ENCODE data around the gene GSE1.
"Not testable (repeated sequence)": the region's sequence is repeated elsewhere in the genome, so short reads cannot be mapped to it uniquely, and the experiment has no call there.

Gene GSE1

DNA sequence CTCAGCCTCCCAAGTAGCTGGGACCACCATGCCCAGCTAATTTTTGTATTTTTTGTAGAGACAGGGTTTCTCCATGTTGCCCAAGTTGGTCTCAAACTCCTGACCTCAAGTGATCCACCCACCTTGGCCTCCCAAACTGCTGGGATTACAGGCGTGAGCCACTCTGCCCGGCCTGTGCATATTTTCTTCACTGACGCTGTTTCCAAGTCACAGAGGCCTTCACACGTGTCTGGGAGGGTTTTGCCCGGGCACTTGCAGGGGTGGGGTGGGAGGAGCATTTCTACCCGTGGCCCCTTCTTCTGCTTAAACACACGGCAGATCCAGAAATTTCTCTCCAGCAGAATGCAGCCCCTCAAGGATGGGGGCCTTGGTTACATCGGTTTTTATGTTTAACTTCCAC is 20.8 kb upstream of the GSE1 start:
- not testable (repeated sequence) for DNase-seq

DNA sequence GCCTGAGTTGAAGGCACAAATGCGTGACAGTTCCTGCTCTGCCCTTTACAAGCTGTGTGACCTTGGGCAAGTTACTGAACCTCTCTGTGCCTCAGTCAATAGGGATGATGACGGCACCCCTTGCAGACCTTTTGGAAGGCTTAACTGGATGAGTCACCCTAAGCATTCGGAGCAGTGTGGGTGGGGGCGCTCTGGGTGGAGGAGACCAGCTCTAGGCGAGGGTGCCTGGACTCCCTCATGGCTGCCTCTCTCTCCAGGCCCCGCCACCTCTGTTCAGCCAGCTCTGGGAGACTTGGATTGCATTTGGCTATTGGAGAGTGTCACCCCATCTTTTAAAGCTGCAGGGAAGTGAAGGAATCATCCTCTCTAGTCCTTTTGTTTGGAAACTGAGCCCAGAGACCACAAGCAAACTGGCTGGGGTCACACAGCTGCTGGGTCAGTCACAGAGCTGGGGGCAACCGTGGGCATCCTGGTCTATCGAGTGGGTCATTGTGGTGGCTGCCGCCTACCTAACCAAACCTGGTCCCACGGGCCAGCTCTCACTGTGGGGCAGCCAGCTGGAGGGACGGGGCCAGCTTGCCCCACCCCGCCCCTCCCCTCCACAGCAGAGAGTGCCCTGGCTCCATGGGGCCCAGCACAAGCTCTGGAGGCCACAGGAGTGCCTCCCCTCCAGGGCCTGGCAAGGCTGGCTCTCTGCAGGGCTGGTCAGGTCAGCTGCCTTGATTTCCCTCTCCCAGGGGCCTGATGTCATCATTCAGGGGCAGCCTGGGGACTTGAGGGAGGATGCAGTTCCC is 20.2 kb upstream of the GSE1 start:
- no peak for DNase-seq

DNA sequence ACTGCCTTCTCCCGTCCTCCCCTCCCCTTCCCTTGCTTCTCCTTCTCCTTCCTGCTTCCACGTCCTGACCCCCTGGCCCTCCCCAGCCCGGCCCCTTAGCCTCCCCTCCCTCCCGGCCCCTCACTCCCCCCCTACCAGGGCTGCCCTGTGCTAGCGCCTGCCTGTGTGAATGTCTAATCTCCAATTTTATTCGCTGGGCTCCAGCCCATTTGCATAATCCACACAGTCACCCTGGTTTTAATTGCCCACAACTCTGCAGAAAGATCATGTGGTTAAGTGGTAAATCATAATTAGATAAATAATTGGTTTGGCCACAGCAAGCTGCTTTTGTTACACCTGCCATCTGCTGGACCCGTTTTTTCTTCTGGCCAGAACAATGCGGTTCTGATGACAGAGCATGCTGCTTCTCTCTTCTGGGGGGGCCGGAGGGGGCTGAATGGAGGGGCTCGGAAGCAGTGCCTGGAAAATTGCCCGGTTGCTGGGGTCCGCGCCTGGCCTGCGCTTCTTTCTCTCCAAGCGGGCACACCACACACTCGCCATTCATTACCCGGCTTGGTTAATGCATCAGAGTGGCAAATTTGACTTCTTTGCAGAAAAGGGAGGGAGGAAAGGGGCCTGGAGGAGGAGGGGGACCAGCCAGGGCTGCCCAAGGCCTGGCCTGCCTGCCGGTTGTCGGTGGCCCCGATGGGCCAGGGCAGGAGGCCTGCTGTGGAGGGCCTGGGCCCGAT is 19.5 kb upstream of the GSE1 start:
- DNase-seq: no peak

DNA sequence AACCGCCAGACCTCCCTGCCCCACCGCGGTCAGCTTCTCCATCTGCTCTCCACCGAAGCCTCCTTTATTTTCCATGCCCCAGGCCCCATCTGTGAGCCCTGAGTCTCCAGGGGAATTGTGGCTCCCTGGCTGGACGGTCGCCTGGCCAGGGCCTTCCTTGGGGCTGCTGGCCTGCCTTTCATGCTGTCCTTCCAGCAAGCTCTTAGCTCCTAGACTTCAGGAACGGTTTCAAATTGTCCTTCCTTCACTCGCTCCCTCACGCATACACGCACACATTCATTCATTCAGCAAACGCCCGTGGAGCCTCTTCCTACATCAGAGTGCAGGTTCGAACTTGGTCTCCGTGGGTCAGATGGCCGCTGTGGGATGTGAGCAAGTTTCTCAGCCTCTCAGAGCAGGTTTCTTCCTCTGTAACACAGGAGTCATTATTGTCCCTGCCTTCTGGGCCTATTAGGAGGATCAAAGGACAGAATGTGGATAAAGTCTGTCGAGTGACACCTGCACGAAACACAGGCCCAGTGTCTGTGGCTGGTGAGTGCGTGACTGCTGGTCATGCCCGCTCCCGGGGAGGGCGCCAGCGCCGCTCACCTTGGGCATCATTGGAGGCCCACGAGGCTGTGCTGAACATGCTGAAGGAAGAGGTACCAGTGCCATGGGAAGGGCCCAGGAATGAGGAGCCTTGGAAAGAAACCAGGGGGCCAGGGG is 18.7 kb upstream of the GSE1 start:
- DNase-seq: no peak

DNA sequence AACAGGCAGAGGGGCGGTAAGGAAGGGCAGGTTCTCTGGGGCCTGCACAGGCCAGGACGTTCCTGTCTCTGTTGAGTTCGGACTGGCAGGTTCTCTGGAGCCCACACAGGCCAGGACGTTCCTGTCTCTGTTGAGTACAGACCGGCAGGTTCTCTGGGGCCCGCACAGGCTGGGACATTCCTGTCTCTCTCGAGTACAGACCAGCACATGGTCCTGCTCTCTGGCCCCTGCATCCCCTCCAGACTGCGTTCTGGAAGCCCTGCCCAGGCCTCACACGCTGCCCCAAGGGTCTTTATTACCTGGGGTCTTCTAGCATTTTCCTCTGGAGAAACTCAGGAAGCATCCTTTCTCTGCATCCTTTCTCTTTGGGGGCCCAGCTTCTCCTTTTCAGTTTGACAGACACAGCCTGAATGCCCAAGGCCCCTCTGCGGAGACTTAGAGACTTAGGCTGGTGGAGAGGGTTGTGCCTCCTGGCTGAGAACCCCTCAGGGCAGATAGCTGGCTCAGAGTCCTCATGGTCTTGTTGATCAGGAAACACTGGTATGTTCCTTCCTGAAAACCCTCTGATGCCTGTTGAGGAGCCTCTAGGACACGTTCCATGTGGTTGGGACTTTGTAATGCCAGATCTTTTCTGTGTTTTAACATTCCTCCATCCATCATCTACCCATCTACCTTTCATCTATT is 18.0 kb upstream of the GSE1 start:
- DNase-seq: no peak

DNA sequence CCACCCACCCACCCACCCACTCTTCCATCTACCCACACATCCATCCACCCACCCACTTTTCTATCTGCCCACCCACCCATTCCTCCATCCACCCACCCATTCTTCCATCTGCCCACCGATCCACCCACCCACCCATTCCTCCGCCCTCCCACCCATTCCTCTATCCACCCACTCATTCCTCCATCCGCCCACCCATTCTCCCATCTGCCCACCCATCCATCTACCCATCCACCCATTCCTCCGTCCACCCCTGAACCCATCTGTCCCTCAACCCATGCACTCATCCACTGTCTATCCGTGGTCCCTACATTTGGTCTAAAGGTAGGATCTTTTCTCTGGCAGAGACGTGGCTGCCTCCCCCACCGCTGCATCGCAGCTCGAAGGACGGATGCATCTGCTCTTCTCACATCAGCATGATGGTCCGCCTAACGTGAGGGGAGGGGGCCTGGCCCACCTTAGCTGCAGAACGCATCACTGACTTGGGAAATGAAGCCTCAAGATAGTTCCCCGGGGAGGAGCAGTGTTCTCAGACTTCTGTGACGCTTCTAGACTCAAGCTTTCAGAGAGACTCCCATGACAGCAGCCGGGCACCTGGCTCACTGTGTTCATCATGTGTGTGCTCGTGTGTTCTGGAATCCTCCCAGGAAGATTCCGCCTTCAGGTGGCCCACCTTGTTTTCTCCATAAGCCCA is 17.2 kb upstream of the GSE1 start:
- no peak for DNase-seq

DNA sequence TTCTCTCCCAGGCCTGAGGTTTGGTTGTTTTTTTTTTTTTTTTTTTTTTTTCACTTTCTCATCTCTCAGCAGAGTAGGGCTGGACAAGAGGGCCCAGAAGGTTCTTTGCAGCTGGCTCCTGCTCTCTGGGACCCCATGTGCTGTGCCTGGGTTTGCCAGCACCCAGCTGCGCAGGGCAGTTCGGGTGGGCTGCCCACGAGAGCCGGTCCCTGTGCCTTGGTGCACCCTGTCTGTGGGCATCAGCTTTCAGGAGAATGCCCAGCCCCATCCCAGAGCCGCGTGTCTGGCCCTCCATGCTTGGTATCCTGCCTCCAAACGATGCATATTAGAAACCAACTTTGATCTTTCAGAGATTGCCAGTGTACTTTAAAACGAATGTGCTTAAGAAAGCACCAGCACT is 15.0 kb upstream of the GSE1 start:
- no peak for DNase-seq

DNA sequence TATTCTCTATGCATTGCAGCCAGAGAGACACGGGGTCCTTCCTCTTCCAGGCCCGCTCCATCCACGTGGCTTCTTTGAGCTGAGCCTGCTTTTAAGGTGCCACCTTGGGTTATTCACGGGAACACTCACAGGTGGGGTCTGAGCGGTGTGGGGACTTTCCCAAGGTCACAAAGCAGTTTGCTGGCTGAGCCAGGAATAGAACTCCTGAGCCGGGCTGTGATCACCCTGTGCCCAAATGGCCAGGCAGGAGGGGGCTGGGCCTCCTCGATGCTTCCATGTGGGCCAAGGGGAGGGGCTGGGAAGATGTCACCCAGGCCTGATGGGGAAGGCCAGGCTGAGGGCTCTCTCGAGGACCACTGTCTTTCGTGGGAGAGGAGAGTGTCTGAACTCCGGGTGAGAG is 13.0 kb upstream of the GSE1 start:
- no peak for DNase-seq

DNA sequence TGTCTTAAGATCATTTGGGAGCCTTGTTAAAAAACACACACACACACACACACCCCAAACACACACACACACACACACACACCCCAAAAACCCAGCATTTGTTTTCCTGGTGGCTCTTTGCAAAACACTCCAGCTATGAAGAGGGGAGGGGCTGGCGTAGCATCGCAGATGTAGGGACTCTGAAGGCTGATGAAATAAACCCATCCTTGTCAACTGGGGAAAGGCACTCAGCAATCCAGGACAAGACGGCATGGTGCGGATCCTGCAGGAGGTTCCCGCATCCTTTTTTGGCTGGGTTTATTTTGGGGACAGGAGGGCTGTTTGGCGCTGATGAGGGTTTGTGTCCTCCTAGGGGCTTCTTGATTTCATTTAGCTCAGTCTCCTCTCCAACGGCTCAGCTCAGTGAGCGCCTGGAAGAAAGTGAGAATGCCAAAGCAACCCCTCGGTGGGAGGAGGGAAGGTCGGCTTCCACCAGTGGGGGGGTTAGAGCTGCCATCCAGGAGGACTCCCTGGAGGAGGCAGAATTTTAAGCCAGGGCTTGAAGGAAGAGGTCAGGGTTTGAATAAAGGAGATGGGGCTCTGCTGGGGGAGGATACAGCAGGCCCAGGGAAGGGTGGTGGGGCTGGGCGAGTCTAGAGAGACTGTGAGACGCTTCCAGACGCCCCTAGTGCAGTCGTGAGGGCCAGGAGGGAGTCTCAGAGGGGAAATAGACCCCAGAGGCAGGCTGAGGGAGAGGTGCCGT is 12.4 kb upstream of the GSE1 start:
- DNase-seq: no peak

DNA sequence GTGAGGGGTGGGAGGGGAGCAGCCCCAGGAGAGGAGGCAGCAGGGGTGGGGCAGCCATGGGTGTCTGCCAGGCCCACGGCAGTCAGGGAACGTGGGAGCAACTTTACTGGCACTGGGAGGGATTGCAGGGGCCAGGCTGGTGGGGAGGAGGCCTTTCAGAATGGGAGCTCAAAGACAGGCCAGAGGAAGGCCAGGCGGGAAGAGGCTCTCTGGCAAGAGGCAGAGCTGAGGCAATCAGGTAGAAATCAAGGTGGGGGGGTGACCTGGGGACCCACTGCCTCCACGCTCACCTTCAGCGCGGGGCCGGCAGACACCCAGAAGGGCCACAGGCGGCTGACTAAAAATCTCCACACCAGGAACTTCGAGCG is 11.9 kb upstream of the GSE1 start:
- DNase-seq: no peak

DNA sequence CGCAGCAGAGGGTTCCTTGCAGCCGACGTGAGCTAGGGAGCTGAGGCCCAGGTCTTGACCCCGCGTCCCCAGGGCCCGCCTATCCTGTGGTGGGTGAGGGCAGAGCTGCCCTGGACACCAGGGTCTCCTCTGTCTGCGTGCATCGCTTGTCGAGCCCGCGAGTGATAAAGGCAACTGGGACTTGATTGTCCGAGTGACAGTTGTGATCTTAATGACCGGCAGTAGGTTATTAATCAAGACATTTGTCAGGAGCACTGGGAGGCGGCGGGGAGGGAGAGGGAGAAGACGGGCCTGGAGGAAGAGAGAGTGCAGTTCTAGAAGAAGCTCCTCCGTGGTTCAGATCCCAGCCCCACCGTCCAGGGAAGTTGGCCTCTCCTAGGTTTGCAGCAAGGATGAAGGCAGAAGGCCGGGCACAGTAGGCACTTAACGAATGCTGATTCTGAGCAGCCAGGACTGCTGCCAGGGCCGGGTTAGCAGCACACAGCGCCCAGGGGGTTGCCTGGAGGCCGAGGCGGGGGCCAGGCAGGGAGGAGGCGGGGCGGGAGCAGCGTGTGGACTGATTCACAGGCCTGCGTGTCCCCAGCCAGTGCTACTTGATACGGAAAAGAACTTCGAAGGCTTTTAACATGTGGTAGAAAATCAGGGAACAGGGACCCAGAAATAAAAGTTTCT is 11.3 kb upstream of the GSE1 start:
- no peak for DNase-seq

DNA sequence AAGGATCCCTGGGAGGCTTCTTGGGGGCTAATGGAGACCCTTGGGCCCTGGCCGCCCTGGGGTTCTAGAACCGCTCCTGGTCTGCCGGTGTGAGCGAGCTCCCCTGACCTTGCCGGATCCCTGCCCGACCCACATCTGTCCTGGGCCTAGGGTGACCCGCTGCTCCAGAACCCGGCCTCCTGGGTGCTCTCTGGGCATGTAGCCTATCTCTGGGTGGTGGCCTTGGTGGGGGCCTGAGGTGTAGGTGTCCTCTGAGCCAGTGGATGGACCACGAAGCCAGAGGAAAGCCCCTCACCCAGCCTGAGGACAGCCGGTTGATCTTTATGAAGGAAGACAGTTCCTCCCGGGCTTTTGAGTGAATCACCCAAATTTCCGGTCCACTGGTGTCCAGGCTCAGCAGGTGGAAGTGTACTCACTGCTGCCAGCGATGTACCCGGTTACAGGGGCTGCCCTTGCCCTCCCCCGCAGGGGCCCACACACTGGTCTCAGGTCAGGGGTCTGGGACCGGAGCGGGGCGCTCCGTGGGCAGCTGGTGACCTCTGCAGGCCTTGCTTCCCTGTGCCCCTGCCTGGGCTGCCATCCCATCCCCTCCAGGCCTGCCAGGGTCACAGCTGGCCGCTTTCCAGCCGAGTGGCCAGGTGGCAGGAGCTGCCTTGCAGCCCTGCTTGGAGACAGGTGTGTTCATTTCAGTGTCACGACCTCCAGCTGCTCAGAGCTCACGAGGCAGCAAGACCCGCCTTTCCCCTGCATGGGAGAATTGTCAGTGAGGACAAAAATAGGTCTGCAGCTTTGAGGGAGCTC is 10.5 kb upstream of the GSE1 start:
- DNase-seq: no peak

DNA sequence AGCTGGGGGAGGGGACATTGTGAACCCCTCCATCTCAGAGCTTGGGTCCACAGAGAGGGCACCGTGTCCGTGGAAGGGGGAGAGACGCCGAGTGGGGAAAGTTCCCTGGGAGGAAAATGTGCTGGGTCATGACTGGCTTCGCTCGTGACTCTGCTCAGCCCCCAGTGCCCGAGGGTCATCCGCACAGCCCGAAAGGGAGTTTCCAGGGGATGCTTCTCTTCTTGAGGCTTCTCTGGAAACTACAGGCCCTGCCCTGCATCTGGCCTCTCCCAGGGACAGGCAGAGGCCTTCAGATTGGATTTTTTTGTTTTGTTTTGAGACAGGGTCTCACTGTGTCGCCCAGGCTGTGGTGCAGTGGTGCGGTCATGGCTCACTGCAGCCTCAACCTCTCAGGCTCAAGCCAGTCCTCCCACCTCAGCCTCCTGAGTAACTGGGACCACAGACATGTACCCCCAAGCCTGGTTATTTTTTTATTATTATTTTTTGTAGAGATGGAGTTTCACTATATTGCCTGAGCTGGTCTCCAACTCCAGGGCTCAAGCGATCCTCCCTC is 9.8 kb upstream of the GSE1 start:
- DNase-seq: no peak

DNA sequence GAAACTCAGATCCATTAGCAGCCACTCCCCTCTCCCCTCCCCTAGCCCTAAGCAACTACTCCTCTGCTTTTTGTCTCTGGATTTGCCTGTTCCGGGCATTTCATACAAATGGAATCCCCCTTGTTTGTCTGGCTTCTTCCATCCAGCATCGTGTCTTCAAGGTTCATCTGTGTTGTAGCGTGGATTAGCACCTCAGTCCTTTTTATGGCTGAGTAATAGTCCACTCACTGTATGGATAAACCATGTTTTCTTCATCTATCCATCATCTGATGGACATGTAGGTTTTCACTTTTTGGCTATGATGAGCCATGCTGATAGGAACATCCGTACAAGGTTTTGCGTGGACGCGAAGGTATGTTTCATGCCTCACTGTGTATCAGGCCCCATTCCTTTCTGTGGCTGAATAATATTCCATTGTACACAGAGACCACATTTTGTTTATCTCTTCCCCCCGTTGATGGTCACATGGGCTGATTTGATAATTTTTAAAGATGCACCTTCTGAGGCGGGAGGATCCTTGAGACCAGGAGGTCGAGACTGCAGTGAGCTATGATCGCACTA is 8.9 kb upstream of the GSE1 start:
- no peak for DNase-seq

DNA sequence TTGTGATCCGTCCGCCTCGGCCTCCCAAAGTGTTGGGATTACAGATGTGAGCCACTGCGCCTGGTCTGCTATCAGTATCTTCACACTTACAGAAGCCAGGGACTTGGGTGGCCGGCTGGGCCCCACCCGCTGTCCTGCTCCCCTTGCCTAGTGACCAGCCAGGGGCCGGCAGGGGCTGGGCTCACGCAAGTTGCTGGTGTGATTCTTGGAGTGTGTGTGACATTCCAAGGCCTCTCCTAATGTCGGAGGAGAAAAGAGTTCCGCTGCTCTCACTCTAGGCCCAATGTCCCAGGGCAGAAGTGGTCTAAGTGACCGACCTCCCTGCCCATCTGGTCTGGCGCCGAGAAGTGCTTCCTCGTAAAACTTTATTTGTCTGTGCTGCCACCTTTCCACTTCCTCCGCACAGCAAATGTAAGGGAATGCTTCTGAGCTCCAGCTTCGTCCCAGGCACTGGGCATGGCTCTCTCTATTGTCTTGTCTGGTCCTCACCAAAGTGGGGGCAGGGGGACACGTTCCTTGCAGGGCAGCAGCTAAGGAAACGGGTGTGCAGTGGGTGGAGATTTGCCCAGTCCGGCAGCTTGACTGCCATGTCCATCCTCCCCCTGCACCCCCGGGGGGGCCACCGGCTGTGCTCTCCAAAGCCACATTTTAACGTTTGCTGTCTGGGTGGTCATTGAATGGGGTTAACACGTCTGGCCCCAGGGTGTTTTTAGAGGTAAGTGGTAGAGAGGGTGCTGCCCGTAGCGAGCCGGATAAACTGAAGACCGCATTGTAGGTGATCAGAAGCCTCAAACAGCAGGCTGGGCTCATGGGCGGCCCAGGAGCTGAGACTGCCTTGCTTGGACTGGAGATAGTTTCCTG is 7.8 kb upstream of the GSE1 start:
- DNase-seq: no peak

DNA sequence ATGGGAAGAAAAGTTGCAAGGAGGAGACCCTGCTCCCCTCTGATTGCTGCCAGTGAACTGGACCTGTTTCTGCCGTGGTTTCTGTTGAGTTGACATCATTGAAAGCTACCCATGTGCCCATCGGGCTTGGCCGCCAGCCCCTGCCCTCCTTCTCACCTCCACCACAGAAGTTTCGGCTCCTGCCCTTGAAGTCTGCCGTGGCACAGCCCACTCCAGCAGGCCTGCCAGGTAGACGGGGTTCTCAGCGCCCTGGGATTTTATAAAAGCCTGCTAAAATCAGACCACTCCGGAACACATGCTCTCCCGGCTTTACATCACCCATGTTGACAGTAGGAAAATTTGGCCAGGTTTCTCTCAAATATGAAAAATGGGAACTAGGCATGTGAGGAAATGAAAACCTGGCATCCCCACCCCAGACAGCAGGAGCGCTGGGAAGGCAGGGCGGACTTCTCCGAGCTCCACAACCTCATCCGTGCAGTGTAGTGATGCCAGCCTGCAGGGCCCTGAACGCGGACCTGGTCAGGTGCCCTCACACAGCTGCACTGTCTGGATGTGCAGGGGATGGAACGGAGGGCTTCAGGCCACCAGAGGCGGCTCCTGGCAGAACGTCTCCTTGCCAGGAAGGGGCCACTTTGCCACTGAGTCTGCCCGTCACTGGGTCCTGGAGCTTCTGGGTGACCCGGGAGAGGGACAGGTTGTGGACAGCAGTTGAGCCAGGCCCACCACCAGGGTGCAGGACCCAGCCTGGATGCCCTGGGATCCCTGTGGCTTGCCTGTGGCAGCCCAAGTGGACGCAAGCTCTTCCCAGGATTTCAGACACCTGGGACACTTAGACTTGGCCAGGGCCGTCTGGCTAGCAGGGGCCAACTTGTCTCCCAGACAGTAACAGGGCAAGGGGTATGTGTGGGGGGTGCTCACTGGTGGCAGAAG is 6.9 kb upstream of the GSE1 start:
- no peak for DNase-seq

DNA sequence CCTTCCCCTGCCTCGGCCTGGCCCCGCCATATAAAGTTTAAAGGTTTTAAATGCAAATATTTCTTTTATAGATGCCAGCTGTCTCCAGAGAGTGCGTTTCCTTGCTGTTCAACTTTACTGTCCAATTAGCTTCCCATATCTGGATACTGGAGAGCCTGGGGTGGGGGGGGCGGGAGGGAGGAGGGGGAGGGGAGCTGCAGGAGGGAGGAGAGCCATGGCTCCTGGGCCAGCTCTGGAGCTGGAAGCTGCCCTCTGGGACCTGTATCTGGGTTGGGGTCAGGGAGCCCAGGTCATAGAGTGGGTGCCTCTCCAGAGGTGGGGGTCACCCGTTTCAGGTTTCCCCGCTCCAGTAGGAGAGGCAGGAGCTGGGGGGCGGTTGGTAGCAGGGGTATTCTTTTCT is 6.2 kb upstream of the GSE1 start:
- DNase-seq: no peak

DNA sequence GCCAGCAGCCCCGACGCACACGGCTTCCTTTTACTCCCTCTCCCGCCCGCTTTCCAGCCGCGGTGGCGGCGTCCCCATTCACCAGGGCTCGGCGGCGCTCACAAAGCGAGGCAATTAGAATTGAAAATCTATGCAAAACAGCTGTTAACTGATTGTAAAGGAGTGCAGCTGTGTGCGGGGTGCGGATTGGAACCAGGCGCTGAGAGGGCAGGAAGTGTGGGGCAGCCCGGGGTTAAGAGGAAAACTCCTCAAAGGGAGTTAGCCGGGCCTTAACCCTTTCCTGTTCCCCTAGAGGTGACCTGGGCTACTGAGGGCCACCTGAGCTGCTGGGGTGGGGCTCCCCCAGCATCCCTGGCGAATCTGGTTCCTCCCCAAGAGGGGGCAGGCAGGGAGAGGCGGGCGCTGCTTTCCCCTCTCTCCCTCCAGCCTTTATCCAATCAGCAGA is 5.8 kb upstream of the GSE1 start:
- no peak for DNase-seq
